ENCODE measurements around the gene SUMF1.

Gene SUMF1

DNA sequence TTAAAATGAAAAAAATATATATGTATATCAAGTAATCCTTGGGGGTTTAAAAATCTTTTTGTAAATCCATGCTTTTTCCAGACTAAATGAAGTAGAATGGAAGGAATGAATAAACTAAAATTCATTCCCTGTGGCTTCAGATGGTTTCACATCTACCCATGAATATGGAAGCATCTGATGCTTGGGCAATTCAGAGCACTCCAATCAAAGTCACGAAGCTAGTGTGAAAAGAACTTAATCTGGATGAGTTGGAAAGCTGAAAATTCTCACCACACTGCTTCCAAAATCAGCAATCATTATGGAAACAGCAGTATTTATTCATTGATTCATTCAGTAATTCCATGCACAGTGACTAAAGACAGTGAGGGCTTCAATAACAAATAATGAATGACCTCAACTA, 55.2 kb downstream of the SUMF1 start:
- no peak for DNase-seq

DNA sequence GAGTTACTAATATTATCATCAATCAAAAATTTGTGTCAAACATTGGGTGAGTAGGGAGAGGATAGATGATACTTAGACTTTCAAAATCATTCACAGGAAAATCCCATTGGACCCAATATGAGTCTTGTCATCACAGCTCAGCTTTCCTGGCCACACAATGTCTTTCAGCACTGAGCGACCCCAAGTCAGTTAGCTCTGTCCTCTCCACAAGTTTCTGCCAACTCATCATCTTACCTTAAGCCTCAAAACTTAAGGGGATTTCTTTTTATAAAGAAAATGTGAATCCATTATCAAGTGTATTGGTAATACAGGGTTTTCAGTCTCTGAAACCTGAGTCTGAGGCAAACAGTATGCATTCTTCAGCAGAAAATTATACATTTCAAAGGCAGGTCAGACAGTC, 55.8 kb downstream of the SUMF1 start:
- DNase-seq, result no peak

DNA sequence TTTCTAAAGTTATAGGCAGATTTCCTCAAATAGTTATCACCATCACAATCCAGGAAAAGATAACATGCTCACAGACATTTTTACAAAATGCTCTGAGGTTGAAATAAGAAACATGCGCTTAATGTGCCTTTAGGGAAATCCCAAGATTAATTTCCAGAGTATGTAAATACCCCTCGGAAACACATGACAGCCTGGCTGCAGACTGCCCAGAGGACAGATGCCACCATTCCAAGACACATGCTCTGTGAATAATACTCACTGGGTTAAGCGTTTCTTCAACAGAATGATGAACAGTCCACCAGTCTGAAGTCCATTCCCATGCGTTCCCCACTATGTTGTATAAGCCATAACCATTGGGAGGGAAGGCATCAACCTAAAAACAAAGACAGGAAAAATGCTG, 56.5 kb downstream of the SUMF1 start:
- no peak for DNase-seq

DNA sequence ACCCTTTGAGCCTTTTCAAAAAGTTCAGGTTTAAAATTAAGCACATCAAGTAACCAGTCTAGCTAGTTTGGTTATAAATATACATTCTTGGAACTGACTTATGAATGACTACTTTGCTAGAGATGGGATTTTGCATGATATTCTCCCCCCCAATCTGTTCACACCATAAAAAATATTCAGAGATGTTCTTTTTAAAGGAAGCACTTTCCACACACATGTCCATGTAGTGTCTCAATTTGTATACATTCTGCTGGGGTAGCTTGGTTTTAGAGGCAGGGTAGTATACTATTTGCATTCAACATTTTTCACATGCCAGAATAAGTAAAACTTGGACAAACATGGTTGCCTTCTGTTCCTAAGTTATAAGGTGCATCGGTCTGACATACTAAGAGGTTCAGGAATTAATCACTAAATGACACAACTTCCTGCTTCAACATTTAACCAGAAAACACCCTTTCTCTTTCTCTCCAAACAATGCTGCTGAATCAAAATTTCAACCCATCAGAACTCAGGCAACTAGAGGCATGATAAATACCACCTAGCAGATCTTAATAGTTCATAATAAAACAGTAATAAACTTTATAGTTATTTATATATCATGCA, 57.0 kb downstream of the SUMF1 start:
- peak in 1 of 5 experiments; percentile 80 for DNase-seq

DNA sequence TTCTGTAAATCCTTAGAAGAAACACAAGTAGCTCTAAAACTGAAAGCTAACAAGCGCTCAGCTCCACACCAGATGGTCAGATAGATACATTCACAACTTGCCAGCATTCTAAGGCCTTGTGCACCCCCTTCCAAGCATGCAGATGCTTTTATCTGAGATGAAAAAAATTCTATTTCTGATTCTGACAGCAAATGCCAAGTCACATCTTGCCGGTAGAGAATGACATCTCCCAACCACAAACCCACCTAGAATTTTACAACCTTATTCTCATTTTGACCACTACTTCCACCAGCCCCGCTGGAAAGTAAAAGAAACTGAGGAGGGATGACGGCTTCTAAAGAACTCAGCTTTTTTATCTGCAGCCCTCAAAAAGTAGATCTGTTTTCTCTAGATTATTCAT, 57.7 kb downstream of the SUMF1 start:
- DNase-seq, result peak in 1 of 5 experiments; percentile 90

DNA sequence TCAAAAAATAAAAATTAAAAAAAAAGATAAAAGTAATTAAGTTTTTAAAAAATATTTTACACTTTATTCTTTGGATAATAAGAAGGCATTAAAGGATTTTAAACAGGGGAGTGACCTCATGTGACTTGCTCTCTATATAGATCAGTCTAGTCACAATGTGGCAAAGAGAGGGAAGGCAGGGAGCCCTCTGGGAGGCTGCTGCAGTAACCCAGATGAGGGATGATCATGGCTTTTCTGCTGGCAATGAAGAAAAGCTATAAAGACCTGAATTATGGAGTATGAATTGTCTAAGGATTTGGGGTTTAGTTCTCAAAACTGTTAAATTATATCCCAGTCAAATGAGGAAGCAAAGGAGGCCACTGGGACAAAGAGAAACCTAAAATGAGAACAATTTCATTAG, 58.1 kb downstream of the SUMF1 start:
- DNase-seq, result no peak

DNA sequence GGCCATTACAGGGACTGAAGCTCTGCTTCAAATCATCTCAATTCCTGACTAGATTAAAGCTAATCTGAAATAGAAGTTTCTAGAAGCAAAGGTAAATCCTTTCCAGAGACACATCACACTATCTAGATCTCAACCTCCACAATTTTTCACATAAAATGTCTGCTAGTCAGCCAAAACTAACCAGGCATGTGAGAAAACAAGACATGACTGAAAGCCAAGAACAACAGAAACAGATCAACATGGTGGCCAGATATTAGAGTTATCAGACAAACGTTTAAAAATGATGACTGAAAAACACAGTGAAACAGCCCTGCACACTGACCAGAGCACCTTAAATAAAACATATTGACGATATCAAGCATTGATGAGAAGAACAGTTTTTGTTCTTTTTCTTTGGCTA, 59.1 kb downstream of the SUMF1 start:
- DNase-seq, result no peak

DNA sequence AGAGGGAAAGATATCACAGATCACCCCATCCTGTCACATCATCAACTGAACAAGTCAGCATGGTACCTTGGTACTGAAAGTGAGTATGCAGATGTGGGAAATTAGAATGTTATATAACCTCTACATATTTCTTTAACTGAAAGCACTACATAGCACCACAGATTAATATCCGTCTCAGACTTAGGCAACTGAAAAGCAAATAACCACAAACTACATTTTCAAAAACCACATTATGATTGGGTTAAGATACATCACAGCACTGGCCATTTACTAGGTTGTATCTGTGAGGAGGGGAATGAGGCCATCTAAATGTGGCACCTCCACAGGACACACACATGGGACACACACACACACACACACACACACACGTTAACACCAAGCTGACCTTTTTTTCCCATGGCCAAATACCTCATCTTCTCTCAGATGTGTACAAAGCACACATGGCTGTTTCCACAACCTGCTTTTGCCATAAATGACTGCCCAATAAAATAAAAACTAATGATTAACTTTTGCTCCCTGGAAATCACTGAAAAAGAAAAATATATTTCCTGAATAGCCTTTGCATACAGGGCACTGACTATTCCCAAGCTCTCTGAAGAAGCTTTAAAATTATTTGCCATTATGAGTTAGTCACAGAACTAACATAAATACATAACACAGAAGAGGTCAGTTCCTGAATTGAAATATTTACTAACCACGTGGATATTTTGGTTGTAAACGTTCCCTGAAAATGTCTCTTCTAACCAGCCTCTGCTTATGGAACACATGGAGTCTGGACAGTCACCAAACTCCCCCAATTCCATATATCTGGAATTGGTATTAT, 60.1 kb downstream of the SUMF1 start:
- DNase-seq, result peak in 1 of 5 experiments; percentile 84

DNA sequence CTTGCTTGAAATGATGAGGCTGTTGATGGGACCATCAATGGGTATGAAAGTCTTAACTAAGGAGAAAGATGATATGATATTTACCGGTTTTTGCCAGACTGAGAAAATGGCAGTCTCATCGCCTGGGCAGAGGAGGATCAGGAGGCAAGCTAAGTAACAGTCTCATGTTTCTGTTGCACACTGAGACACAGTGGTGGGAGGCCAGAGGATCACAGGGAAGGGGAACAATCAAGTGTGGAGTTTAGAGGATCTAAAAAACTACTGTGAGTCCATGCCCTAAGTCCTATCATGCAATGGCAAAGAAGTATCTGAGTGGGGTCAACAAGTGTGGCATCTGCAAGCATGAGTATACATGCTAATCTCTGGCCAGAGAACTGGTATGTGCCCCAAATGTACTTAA, 62.2 kb downstream of the SUMF1 start:
- no peak for DNase-seq

DNA sequence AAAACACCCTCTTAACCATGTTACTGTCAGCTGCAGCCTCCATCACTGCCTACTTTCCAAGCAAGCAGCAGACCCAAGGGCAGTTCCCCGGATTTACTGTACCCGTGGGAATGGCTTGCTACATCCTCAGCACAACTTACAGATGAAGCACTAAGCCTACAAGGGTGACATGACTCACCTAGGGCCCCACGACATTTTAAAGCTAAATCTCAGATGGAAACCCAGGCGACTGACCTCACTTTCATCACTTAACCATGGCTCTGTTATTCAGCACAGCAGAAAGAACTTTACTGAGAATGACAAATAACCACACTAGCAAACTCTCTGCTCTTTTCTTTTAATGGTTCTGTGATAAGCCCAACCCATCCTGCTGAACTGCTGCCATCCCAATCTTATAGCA, 65.6 kb downstream of the SUMF1 start:
- DNase-seq, result no peak

DNA sequence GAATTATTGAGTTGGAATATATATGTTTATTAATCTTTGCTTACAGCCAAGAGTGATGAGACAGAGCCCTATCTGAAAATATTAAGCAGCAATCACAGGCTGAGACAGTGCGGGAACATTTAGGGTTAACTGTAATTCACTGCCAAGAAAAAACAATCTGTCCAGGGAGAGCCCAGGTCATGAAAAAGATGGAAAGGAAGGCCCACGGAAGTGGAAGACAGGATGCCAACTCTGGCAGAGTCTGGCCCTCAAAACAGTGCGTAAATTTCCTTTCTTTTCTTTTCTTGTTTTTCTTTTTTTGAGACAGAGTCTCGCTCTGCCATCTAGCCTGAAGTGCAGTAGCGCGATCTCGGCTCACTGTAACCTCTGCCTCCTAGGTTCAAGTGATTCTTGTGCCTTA, 67.6 kb downstream of the SUMF1 start:
- no peak for DNase-seq

DNA sequence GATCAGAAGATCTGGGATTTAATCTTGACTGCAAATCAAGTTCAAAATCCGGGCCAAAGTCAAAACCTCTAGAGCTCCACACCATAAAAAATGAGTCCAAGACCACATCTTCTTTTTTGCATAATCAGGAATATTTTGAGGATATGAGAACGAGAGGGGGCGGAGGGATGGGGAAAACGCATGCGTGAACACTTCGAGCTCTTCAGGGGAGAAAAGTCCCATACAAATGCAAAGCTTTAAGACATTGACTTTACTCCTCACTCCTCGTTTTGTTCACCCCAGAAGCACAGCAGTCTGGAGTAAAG, 68.2 kb downstream of the SUMF1 start:
- DNase-seq, result no peak

DNA sequence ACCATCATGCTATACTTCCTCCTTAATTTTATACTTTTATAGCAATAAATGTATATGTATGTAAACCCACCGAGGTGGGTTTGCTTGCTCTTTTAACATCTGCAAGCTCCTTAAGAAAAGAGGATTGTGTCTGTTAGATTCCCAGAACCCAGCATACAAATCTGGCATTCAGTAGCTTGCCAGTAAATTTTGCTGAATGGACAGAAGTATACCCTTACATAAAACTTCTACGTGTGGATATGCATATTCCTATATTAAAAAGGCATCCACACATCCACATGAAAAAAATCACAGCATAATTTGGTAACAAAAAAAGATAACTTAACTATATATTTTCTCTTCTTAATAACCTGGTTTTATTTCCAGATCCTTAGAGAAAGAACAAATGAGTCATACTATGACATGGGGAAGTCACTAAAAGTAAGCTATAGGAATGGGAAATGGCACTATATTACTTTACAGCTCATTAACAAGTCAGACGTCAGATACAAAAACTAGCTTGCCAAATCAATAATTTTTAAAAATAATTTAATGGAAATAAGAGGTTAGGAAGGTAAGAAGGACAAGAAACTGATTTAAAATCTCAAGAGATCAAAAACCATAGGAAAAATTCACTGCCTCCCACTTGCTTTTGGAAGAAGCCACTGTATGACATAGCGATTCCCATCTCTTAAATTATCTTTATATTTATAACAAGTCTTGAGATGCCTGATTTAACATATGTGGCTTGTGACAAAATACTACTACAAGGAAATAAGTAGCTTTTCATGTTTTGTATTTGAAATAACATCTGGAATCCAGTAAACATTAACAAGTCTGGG, 68.7 kb downstream of the SUMF1 start:
- DNase-seq, result no peak

DNA sequence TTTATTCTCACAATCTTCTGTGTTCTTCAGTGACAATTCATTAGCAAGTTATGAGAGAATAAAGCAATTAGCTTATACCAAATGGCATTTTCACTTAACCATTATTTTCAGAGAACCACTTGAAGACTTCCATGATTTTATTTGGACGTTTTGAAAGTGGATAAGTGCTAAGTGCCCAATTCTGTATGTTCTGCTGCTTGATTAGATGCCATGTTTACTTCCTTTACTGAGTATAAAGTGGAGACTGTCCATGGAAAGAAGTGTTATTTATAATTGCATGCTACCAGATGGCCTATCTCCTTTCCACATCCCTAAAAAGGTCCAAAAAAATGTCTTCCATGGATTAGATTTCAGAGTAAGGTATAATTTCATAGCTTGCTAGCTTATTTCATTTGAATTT, 69.6 kb downstream of the SUMF1 start:
- DNase-seq, result no peak

DNA sequence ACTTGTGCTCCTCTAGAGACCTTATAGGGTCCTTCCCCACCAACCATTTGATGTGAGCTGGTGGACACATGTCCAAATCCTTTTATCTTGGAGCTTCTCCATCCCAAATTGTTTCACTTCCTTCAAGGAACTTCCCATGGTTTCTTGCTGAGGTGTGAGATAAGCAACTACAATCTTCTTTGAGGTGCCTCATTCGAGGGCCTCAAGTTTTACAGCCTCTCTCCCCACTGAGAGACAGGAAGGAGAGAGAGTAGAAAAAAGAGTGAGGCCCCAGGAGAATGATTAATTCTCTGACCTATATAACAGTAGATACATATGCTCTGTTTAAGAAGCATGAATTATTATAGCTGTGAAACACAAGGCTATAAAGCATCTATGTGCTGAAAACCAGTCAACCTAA, 70.5 kb downstream of the SUMF1 start:
- DNase-seq, result peak in 1 of 5 experiments; percentile 6

DNA sequence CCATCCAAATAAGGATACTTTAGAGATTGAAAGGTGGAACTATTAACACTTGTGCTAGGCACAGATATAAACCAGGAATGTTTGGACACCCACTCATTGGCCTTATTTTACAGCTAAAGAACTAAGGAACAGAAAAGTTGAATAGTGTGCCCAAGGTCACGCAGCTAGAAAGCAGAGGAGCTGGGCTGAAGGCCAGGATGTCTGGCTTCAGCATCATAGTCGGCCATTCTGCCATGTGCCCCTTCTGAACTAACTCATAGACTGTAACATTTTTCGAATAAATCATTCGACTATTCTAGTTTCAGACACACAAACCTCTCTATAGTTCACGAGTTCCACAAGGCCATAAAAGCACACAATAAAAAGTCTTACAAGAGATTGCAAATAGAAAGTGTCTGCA, 71.1 kb downstream of the SUMF1 start:
- no peak for DNase-seq

DNA sequence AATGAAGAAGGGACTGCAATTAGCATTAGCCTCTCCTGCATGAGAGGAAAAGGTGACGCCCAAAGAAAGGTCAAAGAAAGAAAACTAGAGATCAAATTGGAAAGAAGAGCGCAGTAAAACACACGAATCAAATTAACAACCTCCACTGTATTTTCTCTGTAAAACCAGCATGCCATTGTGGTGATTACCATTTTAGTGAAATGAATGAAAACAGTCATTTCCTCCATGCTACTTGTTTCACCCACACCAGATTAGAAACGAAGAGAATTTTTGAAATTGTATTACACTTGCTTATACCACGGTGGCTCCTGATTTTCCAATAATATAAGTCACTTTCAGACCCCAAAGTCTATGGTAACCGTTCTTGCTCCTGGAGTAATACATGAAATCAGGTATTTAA, 71.6 kb downstream of the SUMF1 start:
- DNase-seq, result peak in 1 of 5 experiments; percentile 65

DNA sequence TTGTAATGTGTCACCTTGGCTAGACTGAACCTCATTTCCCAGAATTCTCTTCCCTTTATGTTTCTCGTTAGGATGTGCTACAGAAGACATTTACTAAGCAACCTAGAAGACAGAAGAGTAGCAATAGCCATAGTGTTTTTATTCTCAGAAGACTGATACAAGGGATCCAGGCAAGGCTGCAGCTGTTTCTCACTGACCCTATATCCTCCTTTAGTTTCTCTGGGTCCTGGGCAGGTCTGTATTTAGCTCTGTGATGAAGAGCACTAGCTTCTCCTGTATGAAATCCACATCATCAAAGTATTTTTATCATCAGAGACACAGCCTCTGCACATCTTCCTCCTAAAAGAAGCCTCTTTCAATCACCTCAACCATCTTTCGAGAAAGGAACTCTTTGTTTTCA, 72.5 kb downstream of the SUMF1 start:
- no peak for DNase-seq

DNA sequence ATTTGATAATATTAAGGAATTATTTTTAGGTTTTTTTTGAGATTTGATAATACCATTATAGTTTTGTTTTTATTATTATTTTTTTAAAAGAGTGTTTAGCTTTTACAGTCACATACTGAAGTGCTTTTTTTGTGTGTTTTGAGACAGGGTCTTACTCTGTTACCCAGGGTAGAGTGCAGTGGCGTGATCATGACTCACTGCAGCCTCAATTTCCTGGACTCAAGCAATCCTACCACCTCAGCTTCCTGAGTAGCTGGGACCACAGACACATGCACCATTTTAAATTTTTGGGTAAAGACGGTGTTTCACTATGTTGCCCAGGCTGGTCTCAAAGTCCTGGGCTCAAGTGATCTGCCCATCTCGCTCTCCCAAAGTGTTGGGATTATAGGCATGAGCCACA, 73.0 kb downstream of the SUMF1 start:
- peak in 2 of 5 experiments; percentile 36 to 77 for DNase-seq

DNA sequence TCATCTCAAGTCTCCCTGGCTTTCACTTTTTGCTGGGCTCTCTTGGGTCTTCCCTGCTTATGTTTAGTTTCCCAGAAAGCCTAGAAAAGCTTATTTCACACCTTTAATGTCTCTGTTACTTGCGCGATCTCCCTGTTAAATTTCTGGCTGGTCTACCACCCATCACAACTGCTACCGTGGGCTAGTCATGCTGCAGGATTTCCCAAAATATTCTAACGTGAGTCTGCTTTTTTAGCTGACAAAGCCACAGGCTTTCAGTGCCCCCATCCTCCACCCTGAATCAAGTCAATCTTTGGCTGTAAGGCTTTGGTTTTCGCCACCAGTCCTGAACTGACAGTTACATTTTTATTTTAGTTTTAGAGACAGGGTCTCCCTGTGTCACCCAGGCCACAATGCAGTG, 74.1 kb downstream of the SUMF1 start:
- no peak for DNase-seq

DNA sequence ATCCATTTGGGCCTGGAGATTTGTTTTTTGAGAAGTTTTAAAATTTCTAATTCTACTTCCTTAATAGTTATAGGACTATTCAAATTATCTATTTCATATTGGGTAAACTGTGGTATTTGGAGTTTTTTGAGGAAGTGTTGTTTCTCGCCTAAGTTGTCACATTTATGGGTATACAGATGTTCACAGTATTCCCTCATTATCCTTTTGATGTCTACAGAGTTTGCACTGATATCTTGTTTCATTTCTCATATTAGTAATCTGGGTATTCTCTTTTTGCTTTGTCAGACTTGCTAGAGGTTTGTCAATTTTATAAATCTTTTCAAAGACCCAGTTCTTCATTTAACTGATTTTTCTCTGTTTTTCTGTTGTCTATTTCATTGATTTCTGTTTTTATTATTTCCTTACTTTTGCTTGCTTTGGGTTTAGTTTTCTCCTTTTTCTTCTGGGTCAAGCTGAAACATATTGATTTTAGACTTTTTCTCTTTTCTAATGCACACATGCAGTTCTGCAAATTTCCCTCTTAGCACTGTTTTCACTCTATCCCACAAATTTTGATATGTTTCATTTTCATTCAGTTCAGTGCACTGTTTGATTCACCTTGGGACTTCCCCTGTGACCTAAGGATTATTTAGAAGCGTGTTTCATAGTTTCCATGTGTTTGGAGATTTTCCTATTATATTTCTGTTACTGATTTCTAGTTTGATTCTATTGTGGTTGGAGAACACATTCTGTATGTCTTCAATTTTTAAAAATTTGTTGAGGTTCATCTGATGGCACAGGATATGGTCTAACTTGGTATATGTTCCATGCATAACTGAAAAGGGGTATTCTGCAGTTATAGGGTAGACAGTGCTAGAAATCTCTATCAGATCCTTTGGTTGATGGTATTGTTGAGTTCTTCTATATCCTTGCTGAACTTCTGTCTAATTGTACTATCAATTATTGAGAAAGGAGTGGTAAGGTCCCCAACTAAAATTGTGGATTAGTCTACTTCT, 79.6 kb downstream of the SUMF1 start:
- peak in 1 of 5 experiments; percentile 40 for DNase-seq

DNA sequence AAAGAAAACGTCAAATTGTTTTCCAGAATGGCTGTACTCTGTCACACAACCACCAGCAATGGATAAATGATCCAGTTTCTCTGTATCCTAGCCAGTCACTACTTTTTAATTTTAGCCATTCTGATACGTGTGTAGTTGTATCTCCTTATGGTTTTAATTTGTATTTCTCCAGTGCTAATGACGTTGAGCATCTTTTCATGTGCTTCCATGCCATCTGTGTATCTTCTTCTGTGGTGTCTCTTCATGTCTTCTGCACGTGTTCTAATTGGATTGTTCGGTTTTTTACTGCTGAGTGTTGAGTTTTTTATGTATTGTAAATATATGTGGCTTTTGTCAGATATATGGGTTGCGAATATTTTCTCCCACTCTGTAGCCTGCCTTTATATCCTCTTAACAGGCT, 81.9 kb downstream of the SUMF1 start:
- DNase-seq, result no peak

DNA sequence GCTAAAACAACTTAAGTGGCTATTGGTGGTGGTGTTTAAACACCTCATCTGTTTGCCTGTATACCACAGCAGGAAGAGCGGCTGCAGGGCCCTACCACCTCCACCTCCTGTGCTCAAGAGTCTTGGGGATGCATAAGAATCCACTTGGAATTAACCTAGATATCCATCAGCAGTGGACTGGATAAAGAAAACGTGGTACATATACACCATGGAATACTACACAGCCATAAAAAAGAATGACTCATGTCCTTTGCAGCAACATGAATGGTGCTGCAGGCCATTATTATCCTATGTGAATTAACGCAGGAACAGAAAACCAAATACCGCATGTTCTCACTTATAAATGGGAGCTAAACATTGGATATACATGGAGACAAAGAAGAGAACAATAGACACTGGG, 87.1 kb downstream of the SUMF1 start:
- no peak for DNase-seq
